ENCODE results near the gene PSRC1. TPM values are rescaled to one million over a fixed set of nuclear protein-coding genes. Genes with fewer than 3 reads are reported as not detected.

The PSRC1 gene
- total RNA-seq, 1 experiment from 2014 or later, result 21.3 TPM

DNA sequence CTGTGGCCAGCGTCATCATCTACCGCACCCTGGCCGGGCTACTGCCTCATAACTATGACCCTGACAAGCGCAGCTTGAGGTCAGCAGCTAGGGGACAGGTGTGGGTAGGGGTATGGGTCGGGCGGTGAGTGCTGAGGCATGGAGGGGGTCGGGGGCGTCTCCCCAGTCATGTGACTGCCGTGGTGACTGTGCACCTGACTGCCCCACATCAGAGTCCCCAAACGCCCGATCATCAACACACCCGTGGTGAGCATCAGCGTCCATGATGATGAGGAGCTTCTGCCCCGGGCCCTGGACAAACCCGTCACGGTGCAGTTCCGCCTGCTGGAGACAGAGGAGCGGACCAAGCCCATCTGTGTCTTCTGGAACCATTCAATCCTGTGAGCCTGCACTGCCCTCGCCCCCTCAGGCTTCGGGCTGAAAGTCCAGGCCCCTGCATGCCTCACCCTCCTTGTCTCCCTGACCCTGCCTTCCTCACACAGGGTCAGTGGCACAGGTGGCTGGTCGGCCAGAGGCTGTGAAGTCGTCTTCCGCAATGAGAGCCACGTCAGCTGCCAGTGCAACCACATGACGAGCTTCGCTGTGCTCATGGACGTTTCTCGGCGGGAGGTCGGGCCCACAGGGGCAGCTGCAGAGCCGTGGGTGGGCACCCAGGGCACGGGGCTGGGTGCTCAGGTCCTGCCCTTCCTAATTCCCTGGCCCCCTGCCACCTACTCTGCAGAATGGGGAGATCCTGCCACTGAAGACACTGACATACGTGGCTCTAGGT is 13.5 kb downstream of the PSRC1 start:
- no peak for DNase-seq
- Mint-ChIP-seq H3K4me1 (ENCODE audit: low read depth, unreplicated experiment) (peaks cover 9% of the 10 kb centered on the region), H3K27me3 (ENCODE audit: unreplicated experiment) (no peaks in the 10 kb centered on the region), H3K27ac (ENCODE audit: unreplicated experiment) (no peak overlapping the region), H3K9me3 (ENCODE audit: low read depth, unreplicated experiment) (peaks cover 2% of the 10 kb centered on the region), H3K4me3 (ENCODE audit: low read depth, unreplicated experiment) (no peak overlapping the region), H3K36me3 (ENCODE audit: insufficient read depth, unreplicated experiment) (peaks cover 18% of the 10 kb centered on the region)
- intact Hi-C loops (cut with micrococcal nuclease; ENCODE audit: unreplicated experiment), result no loop called here
- CTCF ChIA-PET, result no interaction called here
- TF ChIP-seq, protein P1, sequence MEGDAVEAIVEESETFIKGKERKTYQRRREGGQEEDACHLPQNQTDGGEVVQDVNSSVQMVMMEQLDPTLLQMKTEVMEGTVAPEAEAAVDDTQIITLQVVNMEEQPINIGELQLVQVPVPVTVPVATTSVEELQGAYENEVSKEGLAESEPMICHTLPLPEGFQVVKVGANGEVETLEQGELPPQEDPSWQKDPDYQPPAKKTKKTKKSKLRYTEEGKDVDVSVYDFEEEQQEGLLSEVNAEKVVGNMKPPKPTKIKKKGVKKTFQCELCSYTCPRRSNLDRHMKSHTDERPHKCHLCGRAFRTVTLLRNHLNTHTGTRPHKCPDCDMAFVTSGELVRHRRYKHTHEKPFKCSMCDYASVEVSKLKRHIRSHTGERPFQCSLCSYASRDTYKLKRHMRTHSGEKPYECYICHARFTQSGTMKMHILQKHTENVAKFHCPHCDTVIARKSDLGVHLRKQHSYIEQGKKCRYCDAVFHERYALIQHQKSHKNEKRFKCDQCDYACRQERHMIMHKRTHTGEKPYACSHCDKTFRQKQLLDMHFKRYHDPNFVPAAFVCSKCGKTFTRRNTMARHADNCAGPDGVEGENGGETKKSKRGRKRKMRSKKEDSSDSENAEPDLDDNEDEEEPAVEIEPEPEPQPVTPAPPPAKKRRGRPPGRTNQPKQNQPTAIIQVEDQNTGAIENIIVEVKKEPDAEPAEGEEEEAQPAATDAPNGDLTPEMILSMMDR (IDR thresholded peaks at IDR 0.05; ENCODE audit: unreplicated experiment), result no peak
- no TSS peak for BruUV-seq (replicated peaks)

DNA sequence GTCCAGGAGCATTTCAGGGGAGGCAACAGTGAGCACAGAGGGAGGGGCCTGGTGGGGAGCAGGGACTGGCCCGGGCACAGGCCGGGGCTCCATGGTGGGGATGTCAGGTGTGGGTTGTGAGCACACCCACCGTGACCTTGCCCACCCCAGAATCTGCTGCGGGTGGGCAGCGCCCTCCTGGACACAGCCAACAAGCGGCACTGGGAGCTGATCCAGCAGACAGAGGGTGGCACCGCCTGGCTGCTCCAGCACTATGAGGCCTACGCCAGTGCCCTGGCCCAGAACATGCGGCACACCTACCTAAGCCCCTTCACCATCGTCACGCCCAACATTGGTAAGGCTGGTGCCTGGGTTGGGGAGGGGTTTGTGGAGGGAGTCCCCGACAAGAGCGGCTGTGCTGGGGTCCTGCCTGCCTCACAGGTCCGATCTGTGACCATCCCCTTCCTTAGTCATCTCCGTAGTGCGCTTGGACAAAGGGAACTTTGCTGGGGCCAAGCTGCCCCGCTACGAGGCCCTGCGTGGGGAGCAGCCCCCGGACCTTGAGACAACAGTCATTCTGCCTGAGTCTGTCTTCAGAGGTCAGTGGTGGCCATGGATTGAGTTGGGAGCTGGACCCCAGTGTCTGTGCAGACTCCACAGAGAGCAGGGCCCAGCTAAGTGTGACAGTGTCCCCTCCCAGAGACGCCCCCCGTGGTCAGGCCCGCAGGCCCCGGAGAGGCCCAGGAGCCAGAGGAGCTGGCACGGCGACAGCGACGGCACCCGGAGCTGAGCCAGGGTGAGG is 14.3 kb downstream of the PSRC1 start:
- intact Hi-C loops (cut with micrococcal nuclease; ENCODE audit: unreplicated experiment), result no loop called here
- CTCF ChIA-PET, result no interaction called here

DNA sequence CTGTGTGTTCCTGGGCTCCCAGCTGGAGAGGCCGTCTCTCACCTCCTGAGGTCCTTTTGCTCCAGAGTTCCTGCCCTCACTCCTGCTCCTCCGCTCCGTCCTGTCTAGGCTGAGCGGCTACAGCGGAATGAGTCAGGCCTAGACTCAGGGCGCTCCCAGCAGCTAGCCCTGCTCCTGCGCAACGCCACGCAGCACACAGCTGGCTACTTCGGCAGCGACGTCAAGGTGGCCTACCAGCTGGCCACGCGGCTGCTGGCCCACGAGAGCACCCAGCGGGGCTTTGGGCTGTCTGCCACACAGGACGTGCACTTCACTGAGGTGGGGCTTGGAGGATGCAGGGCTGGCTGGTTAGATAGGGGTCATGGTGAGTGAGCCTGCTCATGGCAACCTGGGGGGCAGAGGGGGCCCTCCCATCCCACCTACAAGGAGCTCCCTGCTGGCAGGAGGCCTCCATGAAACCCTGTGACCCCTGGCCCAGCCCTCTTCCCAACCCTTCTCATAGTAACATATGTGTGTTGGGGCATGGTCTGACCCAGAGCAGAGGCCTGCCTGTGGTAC is 15.1 kb downstream of the PSRC1 start:
- no peak for DNase-seq
- Mint-ChIP-seq H3K27ac (ENCODE audit: unreplicated experiment) (no peak overlapping the region), H3K4me3 (ENCODE audit: low read depth, unreplicated experiment) (no peak overlapping the region), H3K9me3 (ENCODE audit: low read depth, unreplicated experiment) (peaks cover 2% of the 10 kb centered on the region), H3K36me3 (ENCODE audit: insufficient read depth, unreplicated experiment) (peaks cover 10% of the 10 kb centered on the region), H3K27me3 (ENCODE audit: unreplicated experiment) (no peaks in the 10 kb centered on the region), H3K4me1 (ENCODE audit: low read depth, unreplicated experiment) (peaks cover 7% of the 10 kb centered on the region)
- BruUV-seq (replicated peaks), result no TSS peak
- CTCF ChIA-PET, result interaction anchor here (1.1 kb wide), 1 partner anchor 15 kb away, joined by 4 read pairs; the partner anchor contains the start of gene PSRC1
- intact Hi-C loops (cut with micrococcal nuclease; ENCODE audit: unreplicated experiment), result no loop called here
- TF ChIP-seq, protein P1 (IDR thresholded peaks at IDR 0.05; ENCODE audit: unreplicated experiment), result no peak

More for the DNA sequence above, 14.3 kb downstream of the PSRC1 start:
- no peak for DNase-seq
- no peaks in the 10 kb centered on the region for H3K27me3 Mint-ChIP-seq (ENCODE audit: unreplicated experiment)
- H3K9me3 Mint-ChIP-seq (ENCODE audit: low read depth, unreplicated experiment), result peaks cover 2% of the 10 kb centered on the region
- no peak overlapping the region for H3K4me3 Mint-ChIP-seq (ENCODE audit: low read depth, unreplicated experiment)
- no peak overlapping the region for H3K27ac Mint-ChIP-seq (ENCODE audit: unreplicated experiment)
- no TSS peak for BruUV-seq (replicated peaks)
- H3K36me3 Mint-ChIP-seq (ENCODE audit: insufficient read depth, unreplicated experiment), result peaks cover 11% of the 10 kb centered on the region
- TF ChIP-seq, protein P1 (IDR thresholded peaks at IDR 0.05; ENCODE audit: unreplicated experiment), result no peak
- peaks cover 7% of the 10 kb centered on the region for H3K4me1 Mint-ChIP-seq (ENCODE audit: low read depth, unreplicated experiment)

DNA sequence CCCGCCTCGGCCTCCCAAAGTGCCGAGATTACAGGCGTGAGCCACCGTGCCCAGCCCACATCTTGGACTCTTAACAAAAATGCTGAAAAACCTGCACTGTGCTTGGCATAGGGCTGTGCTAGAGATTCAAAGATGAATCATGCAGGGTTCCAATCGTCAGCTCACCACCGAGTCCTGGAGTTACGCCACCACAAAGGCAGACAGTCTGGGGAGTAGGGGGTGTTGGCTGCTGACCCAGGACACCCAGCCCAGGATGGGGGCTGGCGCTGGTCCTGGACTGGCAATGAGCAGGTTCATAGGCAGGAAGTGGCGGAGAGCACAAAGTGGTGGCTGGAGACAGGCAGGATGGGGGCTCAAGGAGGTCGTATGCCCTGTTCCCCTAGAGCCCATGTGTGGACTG is 16.0 kb downstream of the PSRC1 start:
- Mint-ChIP-seq H3K27ac (ENCODE audit: unreplicated experiment) (no peak overlapping the region), H3K27me3 (ENCODE audit: unreplicated experiment) (no peaks in the 10 kb centered on the region), H3K9me3 (ENCODE audit: low read depth, unreplicated experiment) (peaks cover 2% of the 10 kb centered on the region), H3K4me1 (ENCODE audit: low read depth, unreplicated experiment) (peaks cover 7% of the 10 kb centered on the region), H3K4me3 (ENCODE audit: low read depth, unreplicated experiment) (no peak overlapping the region), H3K36me3 (ENCODE audit: insufficient read depth, unreplicated experiment) (peaks cover 7% of the 10 kb centered on the region)
- TF ChIP-seq, protein P1 (IDR thresholded peaks at IDR 0.05; ENCODE audit: unreplicated experiment), result no peak
- no peak for DNase-seq
- CTCF ChIA-PET, result interaction anchor here (0.7 to 1.1 kb wide), 2 partner anchors 16 to 56 kb away, joined by 4 read pairs; partner anchors contain the start of gene PSRC1
- intact Hi-C loops (cut with micrococcal nuclease; ENCODE audit: unreplicated experiment), result no loop called here
- BruUV-seq (replicated peaks), result no TSS peak

Measured in Calu3 (cell line).